HL-60 (cell line): ENCODE results near the gene DUSP21.
"Not testable (repeated sequence)": the region's sequence is repeated elsewhere in the genome, so short reads cannot be mapped to it uniquely, and the experiment has no call there.

Source experiments
- DNase-seq, 2 experiments: peaks; one replicate each; pipeline ENCODE4 v3.0.0-alpha.2; 2010 to 2020; ENCODE audit warnings: low read depth in 1 of 2, low spot score in 1 of 2
- H3K27ac ChIP-seq: fragments of 250-450 bp; sonication (Bioruptor Pico); replicated peaks from 2 replicates; pipeline ENCODE4 v1.5.1; 2020; ENCODE audit warnings: mild to moderate bottlenecking, moderate library complexity
- H3K27me3 ChIP-seq: fragments of 250-450 bp; sonication (Bioruptor Pico); 2 replicates; pipeline ENCODE4 v1.5.1; 2021; ENCODE audit warnings: mild to moderate bottlenecking, moderate library complexity; ENCODE audit not compliant: insufficient read depth, poor library complexity, severe bottlenecking
- H3K4me3 ChIP-seq: replicated peaks from 2 replicates; pipeline ENCODE4 v1.5.1; 2011; ENCODE audit warnings: mild to moderate bottlenecking, control low read depth, low read length; ENCODE audit not compliant: insufficient read depth
- CTCF ChIP-seq: IDR thresholded peaks from one replicate; pipeline ENCODE4 v1.5.1; 2011; ENCODE audit warnings: low read length, control low read depth, inconsistent platforms; ENCODE audit not compliant: insufficient read depth
- GABPA ChIP-seq: IDR thresholded peaks from 2 replicates; pipeline ENCODE4 v1.6.1; 2012; ENCODE audit warnings: low read depth
- POLR2AphosphoS5 ChIP-seq: IDR thresholded peaks from 2 replicates; pipeline ENCODE4 v1.6.1; 2012; ENCODE audit warnings: low read depth
- SPI1 ChIP-seq: IDR thresholded peaks from 2 replicates; pipeline ENCODE4 v1.6.1; 2012; ENCODE audit warnings: low read depth, mild to moderate bottlenecking, borderline replicate concordance
- TF ChIP-seq, protein P1 (sequence below): IDR thresholded peaks from 2 replicates; pipeline ENCODE4 v1.6.1; 2012; ENCODE audit warnings: low read depth; ENCODE audit not compliant: insufficient replicate concordance

Gene DUSP21

GRCh38 chrX:44884944-44885343 lies 41.1 kb downstream of the DUSP21 start:
- H3K4me3 ChIP-seq = no peak overlapping the region
- DNase-seq = no peak
- no peaks in the 10 kb centered on the region for H3K27me3 ChIP-seq
- no peak for TF ChIP-seq SPI1
- TF ChIP-seq, protein P1, sequence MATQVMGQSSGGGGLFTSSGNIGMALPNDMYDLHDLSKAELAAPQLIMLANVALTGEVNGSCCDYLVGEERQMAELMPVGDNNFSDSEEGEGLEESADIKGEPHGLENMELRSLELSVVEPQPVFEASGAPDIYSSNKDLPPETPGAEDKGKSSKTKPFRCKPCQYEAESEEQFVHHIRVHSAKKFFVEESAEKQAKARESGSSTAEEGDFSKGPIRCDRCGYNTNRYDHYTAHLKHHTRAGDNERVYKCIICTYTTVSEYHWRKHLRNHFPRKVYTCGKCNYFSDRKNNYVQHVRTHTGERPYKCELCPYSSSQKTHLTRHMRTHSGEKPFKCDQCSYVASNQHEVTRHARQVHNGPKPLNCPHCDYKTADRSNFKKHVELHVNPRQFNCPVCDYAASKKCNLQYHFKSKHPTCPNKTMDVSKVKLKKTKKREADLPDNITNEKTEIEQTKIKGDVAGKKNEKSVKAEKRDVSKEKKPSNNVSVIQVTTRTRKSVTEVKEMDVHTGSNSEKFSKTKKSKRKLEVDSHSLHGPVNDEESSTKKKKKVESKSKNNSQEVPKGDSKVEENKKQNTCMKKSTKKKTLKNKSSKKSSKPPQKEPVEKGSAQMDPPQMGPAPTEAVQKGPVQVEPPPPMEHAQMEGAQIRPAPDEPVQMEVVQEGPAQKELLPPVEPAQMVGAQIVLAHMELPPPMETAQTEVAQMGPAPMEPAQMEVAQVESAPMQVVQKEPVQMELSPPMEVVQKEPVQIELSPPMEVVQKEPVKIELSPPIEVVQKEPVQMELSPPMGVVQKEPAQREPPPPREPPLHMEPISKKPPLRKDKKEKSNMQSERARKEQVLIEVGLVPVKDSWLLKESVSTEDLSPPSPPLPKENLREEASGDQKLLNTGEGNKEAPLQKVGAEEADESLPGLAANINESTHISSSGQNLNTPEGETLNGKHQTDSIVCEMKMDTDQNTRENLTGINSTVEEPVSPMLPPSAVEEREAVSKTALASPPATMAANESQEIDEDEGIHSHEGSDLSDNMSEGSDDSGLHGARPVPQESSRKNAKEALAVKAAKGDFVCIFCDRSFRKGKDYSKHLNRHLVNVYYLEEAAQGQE = no peak
- no peak for TF ChIP-seq CTCF
- no peak for TF ChIP-seq GABPA
- no peak for TF ChIP-seq POLR2AphosphoS5
- H3K27ac ChIP-seq = no peak overlapping the region

DNA sequence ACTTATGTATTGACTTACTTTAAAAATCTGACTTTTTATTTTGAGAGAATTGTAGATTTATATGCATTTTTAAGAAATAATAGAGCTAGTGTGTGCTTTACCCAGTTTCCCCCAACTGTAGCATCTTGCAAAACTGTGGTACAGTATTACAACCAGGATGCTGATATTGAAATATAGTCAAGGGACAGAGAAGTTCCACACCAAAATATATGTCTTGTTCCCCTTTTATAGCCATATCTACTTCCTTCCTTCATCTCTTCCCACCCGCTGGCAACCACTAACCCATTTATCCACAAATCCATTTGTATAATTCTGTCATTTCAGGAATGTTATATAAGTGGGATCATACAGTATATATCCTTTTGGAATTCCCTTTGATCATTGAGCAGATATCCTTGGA lies 46.0 kb downstream of the DUSP21 start:
- H3K27ac ChIP-seq = peak overlapping the region; percentile 69
- no peak overlapping the region for H3K4me3 ChIP-seq
- H3K27me3 ChIP-seq = no peaks in the 10 kb centered on the region
- DNase-seq = peak in 1 of 2 experiments; percentile 63
- TF ChIP-seq GABPA (no peak), SPI1 (peak; percentile 57; the same call in 1 of the 2 replicates)

- no peak for DNase-seq
- Histone ChIP-seq H3K4me3 (no peak overlapping the region), H3K27me3 (no peaks in the 10 kb centered on the region), H3K27ac (peak overlapping the region; percentile 69)
- TF ChIP-seq CTCF (no peak), SPI1 (no peak), POLR2AphosphoS5 (no peak), GABPA (no peak)
- TF ChIP-seq, protein P1 = no peak
Measured at GRCh38 chrX:44890247-44890646, 46.4 kb downstream of the DUSP21 start.

DNA sequence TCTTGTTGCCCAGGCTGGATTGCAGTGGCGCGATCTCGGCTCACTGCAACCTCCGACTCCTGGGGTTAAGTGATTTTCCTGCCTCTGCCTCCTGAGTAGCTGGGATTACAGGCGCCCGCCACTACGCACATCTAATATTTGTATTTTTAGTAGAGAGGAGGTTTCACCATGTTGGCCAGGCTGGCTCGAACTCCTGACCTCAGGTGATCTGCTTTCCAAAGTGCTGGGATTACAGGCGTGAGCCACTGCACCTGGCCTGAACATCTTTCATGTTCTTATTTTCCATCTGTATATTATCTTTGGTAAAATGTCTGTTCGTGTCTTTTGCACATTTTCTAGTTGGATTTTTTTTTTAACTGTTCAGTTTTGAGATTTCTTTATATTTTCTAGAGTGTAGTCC lies 46.9 kb downstream of the DUSP21 start:
- DNase-seq, H3K27me3 ChIP-seq, H3K4me3 ChIP-seq: not testable (repeated sequence)
- H3K27ac ChIP-seq = peak overlapping the region; percentile 69

- TF ChIP-seq POLR2AphosphoS5 = no peak
- no peak for TF ChIP-seq CTCF
- no peak for TF ChIP-seq SPI1
- no peak for TF ChIP-seq GABPA
- TF ChIP-seq, protein P1 = no peak
- Histone ChIP-seq H3K27ac (peak overlapping the region; percentile 69; the same call in 1 of the 2 replicates), H3K4me3 (no peak overlapping the region), H3K27me3 (no peaks in the 10 kb centered on the region)
- no peak for DNase-seq
Measured at GRCh38 chrX:44891642-44892041, 47.8 kb downstream of the DUSP21 start.
